ENCODE measurements around the gene MACO1.
A peak's percentile ranks its signal among the peaks of the same experiment; 100 is the strongest.
"Not testable (repeated sequence)": the region's sequence is repeated elsewhere in the genome, so short reads cannot be mapped to it uniquely, and the experiment has no call there.

Gene MACO1

GRCh38 chr1:25425098-25426085 lies 5.3 kb upstream of the MACO1 start:
- no peak for DNase-seq

GRCh38 chr1:25427696-25428095 lies 3.0 kb upstream of the MACO1 start:
- no peak for DNase-seq

GRCh38 chr1:25428475-25429166 lies 2.1 kb upstream of the MACO1 start:
- DNase-seq, result no peak

- DNase-seq, result peak; percentile 19 to 52
Observed at GRCh38 chr1:25430967-25431881, 527 bp downstream of the MACO1 start.

GRCh38 chr1:25431955-25432719 lies 1.4 kb downstream of the MACO1 start:
- no peak for DNase-seq

- no peak for DNase-seq
Observed at GRCh38 chr1:25432749-25433388, 2.2 kb downstream of the MACO1 start.

GRCh38 chr1:25433389-25434186 lies 2.9 kb downstream of the MACO1 start:
- DNase-seq, result no peak

- DNase-seq, result no peak
Observed at GRCh38 chr1:25435397-25436108, 4.9 kb downstream of the MACO1 start.

- no peak for DNase-seq
Observed at GRCh38 chr1:25437672-25438071, 7.0 kb downstream of the MACO1 start.

GRCh38 chr1:25439287-25439686 lies 8.6 kb downstream of the MACO1 start:
- DNase-seq, result no peak

GRCh38 chr1:25442178-25442577 lies 11.5 kb downstream of the MACO1 start:
- no peak for DNase-seq

GRCh38 chr1:25443030-25443699 lies 12.5 kb downstream of the MACO1 start:
- no peak for DNase-seq

GRCh38 chr1:25444604-25445003 lies 13.9 kb downstream of the MACO1 start:
- not testable (repeated sequence) for DNase-seq

- DNase-seq, result no peak
Observed at GRCh38 chr1:25445993-25446538, 15.4 kb downstream of the MACO1 start.

GRCh38 chr1:25447547-25447946 lies 16.9 kb downstream of the MACO1 start:
- no peak for DNase-seq

- no peak for DNase-seq
Observed at GRCh38 chr1:25450891-25451290, 20.2 kb downstream of the MACO1 start.

- DNase-seq, result no peak
Observed at GRCh38 chr1:25451908-25452307, 21.2 kb downstream of the MACO1 start.

- DNase-seq, result no peak
Observed at GRCh38 chr1:25456502-25456901, 25.8 kb downstream of the MACO1 start.

Data from NCI-H524 (cell line).